ENCODE measurements around the gene PHC3.
A peak's percentile ranks its signal among the peaks of the same experiment; 100 is the strongest.
"Not testable (repeated sequence)": the region's sequence is repeated elsewhere in the genome, so short reads cannot be mapped to it uniquely, and the experiment has no call there.

Gene PHC3

GRCh38 chr3:170128259-170128976 lies 53.1 kb downstream of the PHC3 start:
- peak in 1 of 2 donors; percentile 5 for DNase-seq

- DNase-seq, result no peak
Measured at GRCh38 chr3:170117134-170117533, 64.4 kb downstream of the PHC3 start.

GRCh38 chr3:170114165-170114564 lies 67.4 kb downstream of the PHC3 start:
- DNase-seq, result not testable (repeated sequence)

GRCh38 chr3:170111147-170111771 lies 70.3 kb downstream of the PHC3 start:
- DNase-seq, result no peak

GRCh38 chr3:170109579-170110293 lies 71.8 kb downstream of the PHC3 start:
- DNase-seq, result no peak

- DNase-seq, result no peak
Measured at GRCh38 chr3:170108955-170109354, 72.6 kb downstream of the PHC3 start.

- no peak for DNase-seq
Measured at GRCh38 chr3:170107941-170108340, 73.6 kb downstream of the PHC3 start.

GRCh38 chr3:170102431-170102830 lies 79.1 kb downstream of the PHC3 start:
- no peak for DNase-seq

GRCh38 chr3:170100944-170101343 lies 80.6 kb downstream of the PHC3 start:
- no peak for DNase-seq

GRCh38 chr3:170098753-170099152 lies 82.8 kb downstream of the PHC3 start:
- no peak for DNase-seq

- no peak for DNase-seq
Measured at GRCh38 chr3:170096342-170096741, 85.2 kb downstream of the PHC3 start.

- DNase-seq, result no peak
Measured at GRCh38 chr3:170095771-170096170, 85.8 kb downstream of the PHC3 start.

- no peak for DNase-seq
Measured at GRCh38 chr3:170092907-170093306, 88.6 kb downstream of the PHC3 start.

- no peak for DNase-seq
Measured at GRCh38 chr3:170090601-170090981, 90.9 kb downstream of the PHC3 start.

- no peak for DNase-seq
Measured at GRCh38 chr3:170089862-170090600, 91.5 kb downstream of the PHC3 start.

- DNase-seq, result no peak
Measured at GRCh38 chr3:170085396-170085795, 96.1 kb downstream of the PHC3 start.

GRCh38 chr3:170083343-170083742 lies 98.2 kb downstream of the PHC3 start:
- DNase-seq, result no peak

GRCh38 chr3:170081079-170081741 lies 100.3 kb downstream of the PHC3 start:
- no peak for DNase-seq

GRCh38 chr3:170080605-170081004 lies 100.9 kb downstream of the PHC3 start:
- no peak for DNase-seq

GRCh38 chr3:170079536-170080165 lies 101.9 kb downstream of the PHC3 start:
- DNase-seq, result no peak

- DNase-seq, result no peak
Measured at GRCh38 chr3:170078620-170079281, 102.8 kb downstream of the PHC3 start.
